ENCODE results near the gene GHR.

The GHR gene

GRCh38 chr5:42467572-42467971, 44.3 kb downstream of the GHR start:
- no peak for DNase-seq

GRCh38 chr5:42467981-42468524, 44.8 kb downstream of the GHR start:
- no peak for DNase-seq

GRCh38 chr5:42483472-42484154, 60.4 kb downstream of the GHR start:
- no peak for DNase-seq

GRCh38 chr5:42487077-42487476, 63.8 kb downstream of the GHR start:
- DNase-seq = no peak

- DNase-seq = no peak
These were observed 64.6 kb downstream of the GHR start for GRCh38 chr5:42487821-42488220.

- DNase-seq = no peak
These were observed 67.6 kb downstream of the GHR start for GRCh38 chr5:42490831-42491230.

- DNase-seq = no peak
These were observed 68.5 kb downstream of the GHR start for GRCh38 chr5:42491699-42492098.

GRCh38 chr5:42492974-42493373, 69.7 kb downstream of the GHR start:
- no peak for DNase-seq

GRCh38 chr5:42494414-42494813, 71.2 kb downstream of the GHR start:
- DNase-seq = no peak

GRCh38 chr5:42495914-42496313, 72.7 kb downstream of the GHR start:
- DNase-seq = no peak

GRCh38 chr5:42496397-42497156, 73.3 kb downstream of the GHR start:
- DNase-seq = no peak

GRCh38 chr5:42498000-42498399, 74.8 kb downstream of the GHR start:
- DNase-seq = no peak

- DNase-seq = no peak
These were observed 75.8 kb downstream of the GHR start for GRCh38 chr5:42499016-42499415.

- DNase-seq = no peak
These were observed 76.9 kb downstream of the GHR start for GRCh38 chr5:42500003-42500599.

GRCh38 chr5:42502613-42503470, 79.6 kb downstream of the GHR start:
- no peak for DNase-seq

GRCh38 chr5:42506662-42507061, 83.4 kb downstream of the GHR start:
- no peak for DNase-seq

GRCh38 chr5:42507451-42508097, 84.3 kb downstream of the GHR start:
- no peak for DNase-seq

GRCh38 chr5:42513246-42513645, 90.0 kb downstream of the GHR start:
- no peak for DNase-seq

- no peak for DNase-seq
These were observed 91.5 kb downstream of the GHR start for GRCh38 chr5:42514754-42515153.

- DNase-seq = no peak
These were observed 92.3 kb downstream of the GHR start for GRCh38 chr5:42515504-42515903.

- DNase-seq = no peak
These were observed 93.2 kb downstream of the GHR start for GRCh38 chr5:42516282-42517042.

- DNase-seq = no peak
These were observed 93.9 kb downstream of the GHR start for GRCh38 chr5:42517164-42517563.

Measured in stimulated activated CD4-positive, alpha-beta T cell treated with anti-CD3 and anti-CD28 coated beads, Interleukin-2, amount 100 ng/mL, for 48 hours (primary cell).